ENCODE data around the gene ARX. TPM values are rescaled to one million over a fixed set of nuclear protein-coding genes. Genes with fewer than 3 reads are reported as not detected.

Gene ARX
- polyA plus RNA-seq, 1 of the 3 experiments (the other 2 are of a cell fraction), result not detected

GRCh38 chrX:25025615-25026014 lies 9.8 kb upstream of the ARX start:
- Histone ChIP-seq H3K27me3 (ENCODE audit: insufficient read depth) (peaks cover 39% of the 10 kb centered on the region), H3K79me2 (ENCODE audit: insufficient read depth) (no peaks in the 10 kb centered on the region), H3K9me2 (no peaks in the 10 kb centered on the region), H3F3A (replicated peaks; ENCODE audit: insufficient read depth) (no peaks in the 10 kb centered on the region), H3K36me3 (replicated peaks in 1 of 2; ENCODE audit: control insufficient read depth in 1 of 2, insufficient read depth in 2 of 2, low read length in 1 of 2) (no peaks in the 10 kb centered on the region), H3K9ac (no peak overlapping the region), H2AFZ (ENCODE audit: low read depth) (no peak overlapping the region), H3K9me3 (no peaks in the 10 kb centered on the region), H3K27ac (ENCODE audit: low read depth in 2 of 2, low read length in 1 of 2) (no peak overlapping the region), H3K4me2 (no peak overlapping the region), H4K20me1 (ENCODE audit: insufficient read depth) (no peaks in the 10 kb centered on the region), H3K4me3 (ENCODE audit: low read depth in 2 of 2, low read length in 1 of 2) (no peak overlapping the region), H3K4me1 (ENCODE audit: control insufficient read depth in 1 of 2, insufficient read depth in 2 of 2, low read depth in 1 of 2, low read length in 1 of 2) (peaks cover 0 to 3% of the 10 kb centered on the region in 2 experiments; a peak in 1 of 4 replicates)
- CTCF ChIA-PET, result interaction anchor here (1.8 kb wide), 1 partner anchor 118 kb away, joined by 10 read pairs; no protein-coding TSS in a partner anchor
- WGBS (ENCODE audit: low lambda C conversion rate), result 25% methylated on average over 1 of the region's 2 CpGs
- TF ChIP-seq, protein P1, sequence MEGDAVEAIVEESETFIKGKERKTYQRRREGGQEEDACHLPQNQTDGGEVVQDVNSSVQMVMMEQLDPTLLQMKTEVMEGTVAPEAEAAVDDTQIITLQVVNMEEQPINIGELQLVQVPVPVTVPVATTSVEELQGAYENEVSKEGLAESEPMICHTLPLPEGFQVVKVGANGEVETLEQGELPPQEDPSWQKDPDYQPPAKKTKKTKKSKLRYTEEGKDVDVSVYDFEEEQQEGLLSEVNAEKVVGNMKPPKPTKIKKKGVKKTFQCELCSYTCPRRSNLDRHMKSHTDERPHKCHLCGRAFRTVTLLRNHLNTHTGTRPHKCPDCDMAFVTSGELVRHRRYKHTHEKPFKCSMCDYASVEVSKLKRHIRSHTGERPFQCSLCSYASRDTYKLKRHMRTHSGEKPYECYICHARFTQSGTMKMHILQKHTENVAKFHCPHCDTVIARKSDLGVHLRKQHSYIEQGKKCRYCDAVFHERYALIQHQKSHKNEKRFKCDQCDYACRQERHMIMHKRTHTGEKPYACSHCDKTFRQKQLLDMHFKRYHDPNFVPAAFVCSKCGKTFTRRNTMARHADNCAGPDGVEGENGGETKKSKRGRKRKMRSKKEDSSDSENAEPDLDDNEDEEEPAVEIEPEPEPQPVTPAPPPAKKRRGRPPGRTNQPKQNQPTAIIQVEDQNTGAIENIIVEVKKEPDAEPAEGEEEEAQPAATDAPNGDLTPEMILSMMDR (IDR thresholded peaks at IDR 0.05), result no peak
- no peak for TF ChIP-seq EZH2phosphoT487 (IDR thresholded peaks at IDR 0.05; ENCODE audit: borderline replicate concordance, low read depth)
- TF ChIP-seq, protein P2, sequence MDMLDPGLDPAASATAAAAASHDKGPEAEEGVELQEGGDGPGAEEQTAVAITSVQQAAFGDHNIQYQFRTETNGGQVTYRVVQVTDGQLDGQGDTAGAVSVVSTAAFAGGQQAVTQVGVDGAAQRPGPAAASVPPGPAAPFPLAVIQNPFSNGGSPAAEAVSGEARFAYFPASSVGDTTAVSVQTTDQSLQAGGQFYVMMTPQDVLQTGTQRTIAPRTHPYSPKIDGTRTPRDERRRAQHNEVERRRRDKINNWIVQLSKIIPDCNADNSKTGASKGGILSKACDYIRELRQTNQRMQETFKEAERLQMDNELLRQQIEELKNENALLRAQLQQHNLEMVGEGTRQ (IDR thresholded peaks at IDR 0.05; ENCODE audit: borderline replicate concordance, low read depth, low read length), result no peak
- DNase-seq, result no peak
- POLR2A ChIA-PET, result no interaction called here

- Histone ChIP-seq H2AFZ (ENCODE audit: low read depth) (no peak overlapping the region), H3K27me3 (ENCODE audit: insufficient read depth) (peaks cover 56% of the 10 kb centered on the region), H3K27ac (ENCODE audit: low read depth in 2 of 2, low read length in 1 of 2) (no peak overlapping the region), H3K79me2 (ENCODE audit: insufficient read depth) (no peaks in the 10 kb centered on the region), H3K9me3 (no peaks in the 10 kb centered on the region), H3K36me3 (replicated peaks in 1 of 2; ENCODE audit: control insufficient read depth in 1 of 2, insufficient read depth in 2 of 2, low read length in 1 of 2) (no peaks in the 10 kb centered on the region), H3K4me3 (ENCODE audit: low read depth in 2 of 2, low read length in 1 of 2) (no peak overlapping the region), H3K9ac (no peak overlapping the region), H3K4me1 (ENCODE audit: control insufficient read depth in 1 of 2, insufficient read depth in 2 of 2, low read depth in 1 of 2, low read length in 1 of 2) (peaks cover 0 to 9% of the 10 kb centered on the region in 2 experiments; a peak in 1 of 4 replicates), H4K20me1 (ENCODE audit: insufficient read depth) (no peaks in the 10 kb centered on the region), H3F3A (replicated peaks; ENCODE audit: insufficient read depth) (no peaks in the 10 kb centered on the region), H3K4me2 (no peak overlapping the region), H3K9me2 (no peaks in the 10 kb centered on the region)
- DNase-seq, result no peak
- CTCF ChIA-PET, result interaction anchor here (2.1 kb wide), 1 partner anchor 185 kb away, joined by 5 read pairs; no protein-coding TSS in a partner anchor
- WGBS (ENCODE audit: low lambda C conversion rate), result 15% methylated on average over 1 of the region's 1 CpG
- POLR2A ChIA-PET, result no interaction called here
- no peak for TF ChIP-seq MEF2A (IDR thresholded peaks at IDR 0.05; ENCODE audit: borderline replicate concordance, low read depth)
- no peak for TF ChIP-seq RFX5 (IDR thresholded peaks at IDR 0.05; ENCODE audit: low read length)
- TF ChIP-seq FOXJ3 (CRISPR knock-in tag; IDR thresholded peaks at IDR 0.05), result no peak
- no peak for TF ChIP-seq GABPA (IDR thresholded peaks at IDR 0.05; ENCODE audit: low read depth)
Observed at GRCh38 chrX:25023908-25024307, 8.1 kb upstream of the ARX start.

Data from SK-N-SH (cell line).